Mesenchymal stem cell (in vitro differentiated cells and primary cell): ENCODE data around the gene GBA2.

Experiments
- DNase-seq: peaks from one replicate; pipeline ENCODE4 v3.0.0-alpha.2; 2013
- H2AFZ ChIP-seq: one replicate; pipeline ENCODE4 v1.6.1; 2013; ENCODE audit warnings: low read depth, mild to moderate bottlenecking, control low read depth, inconsistent platforms, low read length, moderate library complexity
- H2AK5ac ChIP-seq: 2 replicates; pipeline ENCODE4 v1.6.1; 2013; ENCODE audit warnings: low read length, moderate library complexity, mild to moderate bottlenecking, inconsistent platforms; ENCODE audit not compliant: severe bottlenecking
- H2BK120ac ChIP-seq: one replicate; pipeline ENCODE4 v1.6.1; 2013; ENCODE audit warnings: low read depth, mild to moderate bottlenecking, inconsistent platforms, low read length, moderate library complexity
- H2BK12ac ChIP-seq, 2 experiments: one replicate each; pipeline ENCODE4 v1.6.1; 2013; ENCODE audit warnings: inconsistent platforms in 2 of 2, low read length in 2 of 2, mild to moderate bottlenecking in 2 of 2, moderate library complexity in 2 of 2, control low read depth in 1 of 2
- H2BK15ac ChIP-seq: one replicate; pipeline ENCODE4 v1.6.1; 2013; ENCODE audit warnings: mild to moderate bottlenecking, low read depth, inconsistent platforms; ENCODE audit not compliant: poor library complexity, severe bottlenecking
- H2BK5ac ChIP-seq: 2 replicates; pipeline ENCODE4 v1.6.1; 2013; ENCODE audit warnings: low read depth, mild to moderate bottlenecking, low read length, control low read depth, inconsistent platforms; ENCODE audit not compliant: poor library complexity, severe bottlenecking
- H3K14ac ChIP-seq, 2 experiments: one replicate each; pipeline ENCODE4 v1.6.1; 2013; ENCODE audit warnings: inconsistent platforms in 2 of 2, low read length in 2 of 2, control low read depth in 1 of 2, mild to moderate bottlenecking in 1 of 2, moderate library complexity in 1 of 2
- H3K18ac ChIP-seq, 2 experiments: one replicate each; pipeline ENCODE4 v1.6.1; 2013; ENCODE audit warnings: inconsistent platforms in 2 of 2, low read length in 2 of 2, control low read depth in 1 of 2, low read depth in 1 of 2, mild to moderate bottlenecking in 1 of 2
- H3K23ac ChIP-seq, 2 experiments: one replicate each; pipeline ENCODE4 v1.6.1; 2013; ENCODE audit warnings: inconsistent platforms in 2 of 2, low read length in 2 of 2, mild to moderate bottlenecking in 2 of 2, moderate library complexity in 2 of 2, control low read depth in 1 of 2
- H3K27ac ChIP-seq: 2 replicates; pipeline ENCODE4 v1.5.1; 2013; ENCODE audit warnings: mild to moderate bottlenecking, moderate library complexity, low read length, control low read depth, inconsistent platforms; ENCODE audit not compliant: poor library complexity, severe bottlenecking
- H3K27me3 ChIP-seq, 2 experiments: 2 replicates each; pipeline versions ENCODE4 v1.6.1 to v1.7.0; 2013; ENCODE audit warnings: low read length in 2 of 2, mild to moderate bottlenecking in 2 of 2, moderate library complexity in 2 of 2, control low read depth in 1 of 2, inconsistent platforms in 1 of 2; ENCODE audit not compliant: control insufficient read depth in 1 of 2, insufficient read depth in 1 of 2
- H3K36me3 ChIP-seq, 2 experiments: 2 replicates each; pipeline versions ENCODE4 v1.6.1 to v1.7.0; 2013; ENCODE audit warnings: low read length in 2 of 2, control low read depth in 1 of 2, inconsistent platforms in 1 of 2, low read depth in 1 of 2, mild to moderate bottlenecking in 1 of 2; ENCODE audit not compliant: insufficient read depth in 2 of 2, control insufficient read depth in 1 of 2
- H3K4ac ChIP-seq, 2 experiments: one replicate each; pipeline ENCODE4 v1.6.1; 2013; ENCODE audit warnings: inconsistent platforms in 2 of 2, low read length in 2 of 2, mild to moderate bottlenecking in 2 of 2, moderate library complexity in 2 of 2, control low read depth in 1 of 2, low read depth in 1 of 2
- H3K4me1 ChIP-seq: 2 replicates; pipeline ENCODE4 v1.6.1; 2013; ENCODE audit warnings: low read depth, low read length, control low read depth; ENCODE audit not compliant: control insufficient read depth, insufficient read depth
- H3K4me2 ChIP-seq: 2 replicates; pipeline ENCODE4 v1.6.1; 2013; ENCODE audit warnings: low read length, mild to moderate bottlenecking, inconsistent platforms; ENCODE audit not compliant: poor library complexity, severe bottlenecking
- H3K4me3 ChIP-seq, 2 experiments: 2 replicates each; pipeline versions ENCODE4 v1.5.1 to v1.7.0; 2013; ENCODE audit warnings: low read length in 2 of 2, mild to moderate bottlenecking in 2 of 2, control low read depth in 1 of 2, low read depth in 1 of 2; ENCODE audit not compliant: insufficient read depth in 1 of 2
- H3K79me1 ChIP-seq: replicated peaks from 2 replicates; pipeline ENCODE4 v1.6.1; 2013; ENCODE audit warnings: mild to moderate bottlenecking, control low read depth, low read length, inconsistent platforms; ENCODE audit not compliant: poor library complexity, severe bottlenecking
- H3K9ac ChIP-seq: 2 replicates; pipeline ENCODE4 v1.7.0; 2013; ENCODE audit warnings: mild to moderate bottlenecking, low read length, moderate library complexity
- H3K9me3 ChIP-seq: 2 replicates; pipeline ENCODE4 v1.7.0; 2013; ENCODE audit warnings: mild to moderate bottlenecking, low read length; ENCODE audit not compliant: control insufficient read depth
- H4K8ac ChIP-seq: one replicate; pipeline ENCODE4 v1.6.1; 2013; ENCODE audit warnings: inconsistent platforms, mild to moderate bottlenecking, low read length, moderate library complexity
- H4K91ac ChIP-seq: one replicate; pipeline ENCODE4 v1.6.1; 2013; ENCODE audit warnings: mild to moderate bottlenecking, low read length, inconsistent platforms
- WGBS: methylation state at CpG from one replicate; pipeline ENCODE4 v1.1.7; 2013; ENCODE audit warnings: mixed read lengths; 5-methylcytosine and 5-hydroxymethylcytosine counted together

The GBA2 gene

DNA sequence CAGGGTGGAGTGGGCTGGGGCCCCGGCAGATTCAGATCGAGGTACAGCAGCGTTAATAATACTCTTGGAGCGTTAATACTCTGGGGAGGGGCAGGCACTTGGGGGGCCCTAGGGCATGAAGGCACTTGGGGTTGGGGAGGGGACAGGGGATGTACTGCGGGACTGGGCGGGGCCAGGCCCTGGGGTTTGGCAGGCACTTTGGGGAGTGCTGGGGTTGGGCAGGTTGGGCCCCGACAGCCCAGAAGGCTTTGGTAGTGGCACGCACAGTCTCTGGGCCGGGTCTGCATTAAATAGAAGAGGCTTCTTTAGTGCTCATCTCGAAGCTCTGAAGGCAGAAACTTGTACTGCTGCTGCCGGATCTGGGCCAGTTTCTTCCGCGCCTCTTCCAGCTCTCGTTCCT is 51.5 kb downstream of the GBA2 start:
- Histone ChIP-seq H3K27ac (no peak overlapping the region), H3K4ac (no peak overlapping the region), H2BK5ac (no peak overlapping the region), H3K23ac (no peak overlapping the region), H2AK5ac (no peak overlapping the region), H2BK12ac (no peak overlapping the region), H3K36me3 (peaks cover 60 to 69% of the 10 kb centered on the region in 2 experiments), H3K4me3 (no peak overlapping the region), H3K18ac (no peak overlapping the region), H3K4me2 (no peak overlapping the region), H3K27me3 (no peaks in the 10 kb centered on the region), H3K4me1 (no peaks in the 10 kb centered on the region), H4K8ac (no peak overlapping the region), H2BK120ac (no peak overlapping the region), H3K9me3 (no peaks in the 10 kb centered on the region), H3K79me1 (peaks cover 4% of the 10 kb centered on the region), H2BK15ac (no peak overlapping the region), H4K91ac (no peak overlapping the region), H3K9ac (no peak overlapping the region), H3K14ac (no peak overlapping the region), H2AFZ (no peak overlapping the region)
- 96% methylated on average over 14 of the region's 14 CpGs for WGBS
- DNase-seq, result no peak

DNA sequence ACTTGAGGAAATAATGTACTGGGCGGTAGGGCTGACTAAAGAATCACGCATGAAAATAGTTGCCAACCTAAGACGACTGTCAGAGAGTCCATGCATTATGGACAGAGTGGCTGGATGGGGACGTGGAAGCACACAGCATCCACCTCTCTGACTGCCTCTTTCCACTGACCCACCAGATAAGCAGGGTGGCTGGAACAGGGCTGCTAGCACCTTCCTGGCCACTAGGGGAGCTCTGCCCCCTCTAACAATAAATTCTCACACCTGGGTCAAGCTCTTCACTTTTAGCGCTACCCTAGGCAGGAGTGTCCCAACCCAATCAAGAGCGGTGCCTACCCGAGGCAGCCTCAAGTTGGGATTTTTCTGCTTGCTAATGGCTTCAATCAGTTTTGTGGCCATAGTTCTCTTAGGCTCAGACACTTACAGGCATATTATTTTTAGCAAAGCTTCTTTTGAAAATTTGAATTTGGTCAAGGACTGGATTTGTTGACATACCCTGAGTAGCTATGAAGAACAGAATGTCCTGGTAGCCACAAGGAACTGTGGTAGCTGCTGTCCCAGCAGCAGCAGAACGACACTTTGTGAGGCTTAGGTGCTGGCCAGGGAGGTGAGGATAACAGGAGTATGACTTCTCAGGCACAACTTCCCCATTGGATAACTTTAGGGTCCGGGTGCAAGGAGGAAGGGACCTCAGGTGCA is 52.4 kb downstream of the GBA2 start:
- Histone ChIP-seq H2BK120ac (no peak overlapping the region), H3K14ac (no peak overlapping the region), H4K8ac (no peak overlapping the region), H3K27ac (no peak overlapping the region), H3K79me1 (peaks cover 4% of the 10 kb centered on the region), H3K18ac (no peak overlapping the region), H3K9ac (no peak overlapping the region), H3K36me3 (peaks cover 55 to 62% of the 10 kb centered on the region in 2 experiments), H2AFZ (no peak overlapping the region), H3K9me3 (no peaks in the 10 kb centered on the region), H2BK5ac (no peak overlapping the region), H4K91ac (no peak overlapping the region), H3K4me1 (no peaks in the 10 kb centered on the region), H3K4me2 (no peak overlapping the region), H3K23ac (no peak overlapping the region), H2AK5ac (no peak overlapping the region), H2BK15ac (no peak overlapping the region), H3K4me3 (no peak overlapping the region), H3K27me3 (no peaks in the 10 kb centered on the region), H3K4ac (no peak overlapping the region), H2BK12ac (no peak overlapping the region)
- WGBS, result 62% methylated on average over 9 of the region's 9 CpGs
- DNase-seq, result peak; percentile 61

DNA sequence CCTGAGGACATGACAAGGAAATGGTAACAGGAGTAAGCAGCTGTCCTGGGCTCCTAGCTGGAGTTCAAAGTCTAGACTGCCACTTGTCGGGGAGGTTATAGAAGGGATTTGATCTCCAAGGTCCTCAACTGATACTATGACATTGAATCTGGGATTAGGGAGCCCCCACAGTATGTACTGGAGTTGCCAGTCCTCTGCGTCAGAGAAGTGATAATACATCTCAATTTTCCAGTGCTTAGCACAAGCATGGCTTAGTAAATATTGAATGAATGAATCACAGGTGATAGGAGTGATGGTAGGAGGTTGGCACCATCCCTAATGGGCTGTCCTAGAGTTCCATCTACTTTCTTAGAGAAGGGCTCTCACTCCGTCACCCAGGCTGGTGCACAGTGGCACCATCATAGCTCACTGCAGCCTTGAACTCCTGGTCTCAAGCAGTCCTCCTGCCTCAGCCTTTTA is 53.1 kb downstream of the GBA2 start:
- H3K4me2 ChIP-seq, result no peak overlapping the region
- no peaks in the 10 kb centered on the region for H3K27me3 ChIP-seq
- no peak overlapping the region for H4K8ac ChIP-seq
- no peak overlapping the region for H2AFZ ChIP-seq
- peaks cover 4% of the 10 kb centered on the region for H3K79me1 ChIP-seq
- no peak overlapping the region for H3K27ac ChIP-seq
- no peak overlapping the region for H3K4me3 ChIP-seq
- H2BK120ac ChIP-seq, result no peak overlapping the region
- H4K91ac ChIP-seq, result no peak overlapping the region
- H3K36me3 ChIP-seq, result peaks cover 52 to 55% of the 10 kb centered on the region in 2 experiments
- H3K9me3 ChIP-seq, result no peaks in the 10 kb centered on the region
- 100% methylated on average over 3 of the region's 3 CpGs for WGBS
- H2BK15ac ChIP-seq, result no peak overlapping the region
- no peak overlapping the region for H2BK12ac ChIP-seq
- no peak overlapping the region for H2AK5ac ChIP-seq
- H3K14ac ChIP-seq, result no peak overlapping the region
- no peak for DNase-seq
- H2BK5ac ChIP-seq, result no peak overlapping the region
- H3K23ac ChIP-seq, result no peak overlapping the region
- H3K4ac ChIP-seq, result no peak overlapping the region
- peaks cover 3% of the 10 kb centered on the region for H3K4me1 ChIP-seq
- H3K9ac ChIP-seq, result no peak overlapping the region
- H3K18ac ChIP-seq, result no peak overlapping the region

DNA sequence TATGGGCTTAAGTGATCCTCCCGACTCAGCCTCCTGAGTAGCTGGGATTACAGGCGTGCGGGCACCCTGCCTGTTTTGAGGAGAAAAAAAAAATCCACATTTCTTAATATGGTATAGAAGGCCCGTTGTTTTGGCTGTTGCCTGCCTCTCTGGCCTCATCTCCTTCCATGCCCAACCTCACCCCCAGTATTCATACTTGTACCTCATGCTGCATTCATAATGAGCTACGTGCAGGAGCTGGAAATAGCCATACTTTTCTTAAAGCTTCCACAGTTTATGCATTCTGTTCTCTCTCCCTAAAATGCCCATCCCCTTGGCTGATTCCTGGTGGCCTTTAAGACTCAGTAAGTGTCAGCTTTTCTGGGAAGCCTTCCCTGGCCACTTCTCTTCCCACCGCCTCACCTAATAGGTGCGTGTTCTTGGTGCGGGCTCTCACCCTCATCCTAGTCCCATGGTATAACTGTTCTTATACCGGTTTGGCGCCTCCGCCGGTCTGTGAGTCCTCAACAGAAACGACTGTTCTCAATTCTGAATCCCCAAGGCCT is 57.2 kb downstream of the GBA2 start:
- Histone ChIP-seq H4K91ac (no peak overlapping the region), H3K23ac (no peak overlapping the region)

More for the DNA sequence above, 57.2 kb downstream of the GBA2 start:
- H2BK15ac ChIP-seq, result no peak overlapping the region
- H3K27me3 ChIP-seq, result no peaks in the 10 kb centered on the region
- peak overlapping the region; percentile 13 for H3K4me2 ChIP-seq
- peak overlapping the region; percentile 92 for H3K9ac ChIP-seq
- H2BK120ac ChIP-seq, result no peak overlapping the region
- H4K8ac ChIP-seq, result no peak overlapping the region
- 66% methylated on average over 13 of the region's 13 CpGs for WGBS
- H3K4ac ChIP-seq, result peak overlapping the region in 1 of 2 experiments; percentile 52
- peaks cover 17% of the 10 kb centered on the region for H3K4me1 ChIP-seq
- no peak overlapping the region for H3K18ac ChIP-seq
- peak overlapping the region in 1 of 2 experiments; percentile 45 for H2BK12ac ChIP-seq
- peak overlapping the region in 1 of 2 experiments; percentile 87 for H3K4me3 ChIP-seq
- H3K27ac ChIP-seq, result peak overlapping the region; percentile 94
- H3K14ac ChIP-seq, result no peak overlapping the region
- H2BK5ac ChIP-seq, result no peak overlapping the region
- no peak overlapping the region for H2AFZ ChIP-seq
- no peaks in the 10 kb centered on the region for H3K9me3 ChIP-seq
- H3K79me1 ChIP-seq, result peaks cover 4% of the 10 kb centered on the region
- no peak overlapping the region for H2AK5ac ChIP-seq
- H3K36me3 ChIP-seq, result peaks cover 28 to 30% of the 10 kb centered on the region in 2 experiments
- no peak for DNase-seq
